Loucy (cell line): ENCODE results near the gene RAB19.

Experiments
- H2AFZ ChIP-seq: fragments of 200-600 bp; sonication (generic); 2 replicates; pipeline ENCODE4 v1.6.0; 2016; ENCODE audit warnings: antibody characterized with exemption, mild to moderate bottlenecking, low read length, moderate library complexity
- H3F3A ChIP-seq: fragments of 200-600 bp; 2 replicates; pipeline ENCODE4 v1.6.0; 2016; ENCODE audit warnings: antibody characterized with exemption, low read depth, mild to moderate bottlenecking
- H3K27me3 ChIP-seq: fragments of 200-600 bp; sonication (generic); 2 replicates; pipeline ENCODE4 v1.6.1; 2014; ENCODE audit warnings: low read length, mild to moderate bottlenecking; ENCODE audit not compliant: insufficient read depth, poor library complexity, severe bottlenecking
- H3K36me3 ChIP-seq: fragments of 200-600 bp; sonication (generic); 2 replicates; pipeline ENCODE4 v1.6.1; 2016; ENCODE audit warnings: low read length; ENCODE audit not compliant: insufficient read depth
- H3K4me1 ChIP-seq: fragments of 200-600 bp; sonication (generic); 2 replicates; pipeline ENCODE4 v1.5.1; 2014; ENCODE audit warnings: low read length, mild to moderate bottlenecking; ENCODE audit not compliant: insufficient read depth, poor library complexity, severe bottlenecking
- H3K4me2 ChIP-seq: fragments of 200-600 bp; sonication (generic); 2 replicates; pipeline ENCODE4 v1.6.0; 2014; ENCODE audit warnings: antibody characterized with exemption, low read length, low read depth, mild to moderate bottlenecking; ENCODE audit not compliant: poor library complexity, severe bottlenecking
- H3K4me3 ChIP-seq: fragments of 200-600 bp; sonication (generic); 2 replicates; pipeline ENCODE4 v1.5.1; 2014; ENCODE audit warnings: low read length, mild to moderate bottlenecking, mixed read lengths; ENCODE audit not compliant: poor library complexity, severe bottlenecking
- H3K79me2 ChIP-seq: fragments of 200-600 bp; sonication (generic); 2 replicates; pipeline ENCODE4 v1.6.1; 2014; ENCODE audit warnings: low read length; ENCODE audit not compliant: insufficient read depth
- H3K9ac ChIP-seq: fragments of 200-600 bp; sonication (generic); 2 replicates; pipeline ENCODE4 v1.6.0; 2014; ENCODE audit warnings: mild to moderate bottlenecking, low read depth, low read length, moderate library complexity; ENCODE audit not compliant: poor library complexity, severe bottlenecking
- H3K9me2 ChIP-seq: fragments of 200-600 bp; sonication (generic); replicated peaks from 2 replicates; pipeline ENCODE4 v1.6.1; 2016; ENCODE audit warnings: low read depth, low read length, mixed read lengths
- H3K9me3 ChIP-seq: fragments of 200-600 bp; sonication (generic); 2 replicates; pipeline ENCODE4 v1.6.1; 2014; ENCODE audit warnings: mild to moderate bottlenecking, antibody characterized with exemption, low read length, low read depth; ENCODE audit not compliant: insufficient read depth
- H4K20me1 ChIP-seq: fragments of 200-600 bp; sonication (generic); 2 replicates; pipeline ENCODE4 v1.6.0; 2014; ENCODE audit warnings: antibody characterized with exemption, low read length, mild to moderate bottlenecking; ENCODE audit not compliant: insufficient read depth, poor library complexity, severe bottlenecking
- EZH2phosphoT487 ChIP-seq: fragments of 200-600 bp; IDR thresholded peaks from 2 replicates; pipeline ENCODE4 v1.6.1; 2018; ENCODE audit warnings: antibody characterized with exemption, mild to moderate bottlenecking, moderate library complexity, borderline replicate concordance
- TF ChIP-seq, protein P1 (sequence below): fragments of 200-600 bp; sonication (generic); conservative IDR thresholded peaks from 2 replicates; pipeline ENCODE4 v1.5.1; 2014; ENCODE audit warnings: mild to moderate bottlenecking, antibody characterized with exemption, low read length

The RAB19 gene

DNA sequence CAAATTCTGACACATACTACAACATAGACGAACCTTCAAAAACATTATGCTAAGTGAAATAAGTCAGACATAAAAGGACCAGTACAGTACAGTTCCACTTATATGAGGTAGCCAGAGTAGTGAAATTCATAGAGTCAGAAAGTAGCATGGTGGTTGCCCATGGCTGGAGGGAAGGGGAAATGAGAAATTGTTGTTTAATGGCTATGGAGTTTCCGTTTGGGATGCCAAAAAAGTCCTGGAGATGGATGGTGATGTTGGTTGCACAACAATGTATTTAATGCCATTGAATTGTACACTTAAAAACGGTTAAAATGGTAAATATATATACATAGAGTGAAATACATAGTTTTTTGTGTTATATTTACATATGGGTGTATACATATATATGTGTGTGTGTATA lies 3.5 kb upstream of the RAB19 start:
- Histone ChIP-seq H4K20me1 (peaks cover 10% of the 10 kb centered on the region), H3K36me3 (no peaks in the 10 kb centered on the region), H3K4me3 (no peak overlapping the region), H3F3A (no peaks in the 10 kb centered on the region), H3K4me2 (no peak overlapping the region), H3K27me3 (no peaks in the 10 kb centered on the region), H3K9ac (no peak overlapping the region), H3K9me3 (no peaks in the 10 kb centered on the region), H2AFZ (no peak overlapping the region), H3K4me1 (peaks cover 18% of the 10 kb centered on the region), H3K79me2 (peaks cover 25% of the 10 kb centered on the region), H3K9me2 (no peaks in the 10 kb centered on the region)
- no peak for TF ChIP-seq EZH2phosphoT487
- TF ChIP-seq, protein P1, sequence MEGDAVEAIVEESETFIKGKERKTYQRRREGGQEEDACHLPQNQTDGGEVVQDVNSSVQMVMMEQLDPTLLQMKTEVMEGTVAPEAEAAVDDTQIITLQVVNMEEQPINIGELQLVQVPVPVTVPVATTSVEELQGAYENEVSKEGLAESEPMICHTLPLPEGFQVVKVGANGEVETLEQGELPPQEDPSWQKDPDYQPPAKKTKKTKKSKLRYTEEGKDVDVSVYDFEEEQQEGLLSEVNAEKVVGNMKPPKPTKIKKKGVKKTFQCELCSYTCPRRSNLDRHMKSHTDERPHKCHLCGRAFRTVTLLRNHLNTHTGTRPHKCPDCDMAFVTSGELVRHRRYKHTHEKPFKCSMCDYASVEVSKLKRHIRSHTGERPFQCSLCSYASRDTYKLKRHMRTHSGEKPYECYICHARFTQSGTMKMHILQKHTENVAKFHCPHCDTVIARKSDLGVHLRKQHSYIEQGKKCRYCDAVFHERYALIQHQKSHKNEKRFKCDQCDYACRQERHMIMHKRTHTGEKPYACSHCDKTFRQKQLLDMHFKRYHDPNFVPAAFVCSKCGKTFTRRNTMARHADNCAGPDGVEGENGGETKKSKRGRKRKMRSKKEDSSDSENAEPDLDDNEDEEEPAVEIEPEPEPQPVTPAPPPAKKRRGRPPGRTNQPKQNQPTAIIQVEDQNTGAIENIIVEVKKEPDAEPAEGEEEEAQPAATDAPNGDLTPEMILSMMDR = no peak

DNA sequence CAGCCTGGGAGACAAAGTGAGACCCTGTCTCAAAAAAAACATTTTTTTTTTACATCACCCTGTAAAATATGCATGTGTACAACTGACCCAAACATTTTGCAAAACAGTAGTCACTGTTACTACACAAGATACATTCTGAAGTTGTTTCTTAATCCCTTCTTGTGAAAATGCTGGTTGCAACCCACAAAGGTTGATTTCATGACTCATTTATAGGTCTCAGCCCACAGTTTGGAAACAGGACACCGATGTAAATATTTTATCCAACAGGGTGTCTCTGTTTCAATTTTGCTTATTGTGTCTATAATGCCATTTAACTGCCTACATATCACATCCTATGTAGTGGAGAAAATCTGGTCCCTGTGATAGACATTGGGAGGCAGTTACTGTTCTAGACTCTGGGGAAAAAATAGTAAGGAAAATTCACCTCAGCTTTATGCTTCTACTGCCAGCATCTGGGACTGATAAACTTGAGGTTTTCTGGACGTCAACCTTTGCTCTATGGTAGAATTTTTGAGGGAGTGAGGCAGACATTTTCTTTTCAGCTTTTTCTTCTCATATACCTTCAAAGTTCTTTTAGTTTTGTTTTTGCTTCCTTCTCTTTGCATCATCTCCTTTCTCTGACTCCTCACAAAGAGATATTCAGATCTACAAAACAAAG lies 1.6 kb upstream of the RAB19 start:
- H3K9me3 ChIP-seq = no peaks in the 10 kb centered on the region
- H3K9me2 ChIP-seq = no peaks in the 10 kb centered on the region
- H3K4me2 ChIP-seq = no peak overlapping the region
- H2AFZ ChIP-seq = peak overlapping the region; percentile 55; the same call in 1 of the 2 replicates
- TF ChIP-seq EZH2phosphoT487 = no peak
- TF ChIP-seq, protein P1 = no peak
- no peak overlapping the region for H3K9ac ChIP-seq
- H3K27me3 ChIP-seq = no peaks in the 10 kb centered on the region
- peaks cover 3% of the 10 kb centered on the region for H4K20me1 ChIP-seq
- peaks cover 9% of the 10 kb centered on the region for H3K79me2 ChIP-seq
- H3K4me3 ChIP-seq = no peak overlapping the region
- H3K36me3 ChIP-seq = no peaks in the 10 kb centered on the region
- no peaks in the 10 kb centered on the region for H3F3A ChIP-seq
- peaks cover 8% of the 10 kb centered on the region for H3K4me1 ChIP-seq

DNA sequence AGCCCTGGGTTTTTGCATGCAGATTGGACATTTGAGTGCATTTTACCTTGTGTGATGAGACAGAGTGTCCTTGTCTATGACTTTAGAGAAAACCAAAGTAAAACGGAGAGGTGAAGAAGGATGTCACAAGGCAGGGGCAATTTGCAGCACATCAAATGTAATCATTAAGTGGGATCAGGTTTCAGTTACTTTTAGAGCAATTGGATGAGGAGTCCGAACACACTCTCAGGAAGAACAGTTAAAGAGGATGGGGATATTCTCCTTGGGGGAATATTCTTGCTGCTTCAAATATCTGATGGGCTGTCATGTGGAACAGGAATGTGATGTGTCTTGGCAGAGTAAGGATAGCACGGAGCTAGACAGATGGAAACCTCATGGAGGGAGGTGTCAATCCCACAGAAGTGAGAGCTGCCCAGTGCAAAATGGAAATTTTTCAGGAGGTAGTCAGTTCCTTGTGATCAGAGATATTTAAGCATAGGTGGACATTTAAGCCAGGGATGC lies 757 bp downstream of the RAB19 start:
- Histone ChIP-seq H3K9me3 (no peaks in the 10 kb centered on the region), H3K9me2 (no peaks in the 10 kb centered on the region), H3K4me1 (peaks cover 2% of the 10 kb centered on the region), H2AFZ (peak overlapping the region; percentile 89), H3K36me3 (no peaks in the 10 kb centered on the region), H3K4me3 (peak overlapping the region; percentile 67), H3K9ac (no peak overlapping the region), H3K4me2 (peak overlapping the region; percentile 72), H3F3A (no peaks in the 10 kb centered on the region), H4K20me1 (no peaks in the 10 kb centered on the region), H3K27me3 (no peaks in the 10 kb centered on the region), H3K79me2 (no peaks in the 10 kb centered on the region)
- TF ChIP-seq EZH2phosphoT487 = no peak
- TF ChIP-seq, protein P1 = no peak
